Astrocyte of the spinal cord (primary cell): ENCODE results near the gene GABPA.

Experiments used
- DNase-seq: peaks from one replicate; pipeline ENCODE4 v3.0.0; 2011; ENCODE audit warnings: low read depth, low spot score
- H3K4me3 ChIP-seq: 2 replicates; pipeline ENCODE4 v1.5.1; 2011; ENCODE audit warnings: low read depth, mild to moderate bottlenecking, low read length, moderate library complexity
- CTCF ChIP-seq: IDR thresholded peaks from 2 replicates; pipeline ENCODE4 v1.5.1; 2012; ENCODE audit warnings: low read depth, mild to moderate bottlenecking, low read length, inconsistent platforms
- in situ Hi-C: cut with HindIII; loops from 2 replicates; pipeline ENCODE4 v1.10.0; 2017; ENCODE audit warnings: low sequenced_read_pairs

The GABPA gene

GRCh38 chr21:25807191-25807590 lies 72.4 kb downstream of the GABPA start:
- H3K4me3 ChIP-seq, result no peak overlapping the region
- DNase-seq, result no peak
- TF ChIP-seq CTCF, result no peak
- in situ Hi-C loops, result no loop called here

- in situ Hi-C loops, result no loop called here
- DNase-seq, result no peak
- H3K4me3 ChIP-seq, result no peak overlapping the region
- no peak for TF ChIP-seq CTCF
Observed at GRCh38 chr21:25809013-25809412, 74.2 kb downstream of the GABPA start.

GRCh38 chr21:25811186-25811585 lies 76.4 kb downstream of the GABPA start:
- DNase-seq, result no peak
- in situ Hi-C loops, result no loop called here
- H3K4me3 ChIP-seq, result no peak overlapping the region
- TF ChIP-seq CTCF, result no peak

- in situ Hi-C loops, result no loop called here
- no peak for DNase-seq
- H3K4me3 ChIP-seq, result no peak overlapping the region
- TF ChIP-seq CTCF, result no peak
Observed at GRCh38 chr21:25813917-25814316, 79.1 kb downstream of the GABPA start.

GRCh38 chr21:25818121-25818520 lies 83.3 kb downstream of the GABPA start:
- H3K4me3 ChIP-seq, result no peak overlapping the region
- no peak for DNase-seq
- TF ChIP-seq CTCF, result no peak
- in situ Hi-C loops, result no loop called here

GRCh38 chr21:25818551-25818950 lies 83.8 kb downstream of the GABPA start:
- TF ChIP-seq CTCF, result no peak
- in situ Hi-C loops, result no loop called here
- H3K4me3 ChIP-seq, result no peak overlapping the region
- DNase-seq, result no peak
